GM23338 (cell line): ENCODE measurements around the gene OLFML2A. TPM values are rescaled to one million over a fixed set of nuclear protein-coding genes. Genes with fewer than 3 reads are reported as not detected.

Source experiments
- ATAC-seq: fragments of 200-7000 bp; cut with Tn5 transposase; 3 replicates; pipeline ENCODE4 v1.9.1; 2020
- DNase-seq: peaks from one replicate; pipeline ENCODE4 v3.0.0-alpha.2; 2015; ENCODE audit warnings: low spot score
- H2AFZ ChIP-seq: fragments of 200-600 bp; sonication (generic); 2 replicates; pipeline ENCODE4 v1.8.0; 2016; ENCODE audit warnings: antibody characterized with exemption, mild to moderate bottlenecking, moderate library complexity
- H3F3A ChIP-seq: fragments of 200-600 bp; sonication (generic); replicated peaks from 2 replicates; pipeline ENCODE4 v1.8.0; 2017; ENCODE audit warnings: antibody characterized with exemption, mixed run types, low read depth
- H3K27ac ChIP-seq: fragments of 200-600 bp; sonication (generic); 2 replicates; pipeline ENCODE4 v1.6.1; 2016; ENCODE audit warnings: low read depth
- H3K27me3 ChIP-seq: fragments of 200-600 bp; sonication (generic); 2 replicates; pipeline ENCODE4 v1.8.0; 2016; ENCODE audit warnings: mild to moderate bottlenecking, mixed run types, moderate library complexity; ENCODE audit not compliant: insufficient read depth
- H3K36me3 ChIP-seq: fragments of 200-600 bp; sonication (generic); 2 replicates; pipeline ENCODE4 v1.8.0; 2016; ENCODE audit warnings: mild to moderate bottlenecking; ENCODE audit not compliant: insufficient read depth
- H3K4me1 ChIP-seq: fragments of 200-600 bp; sonication (generic); 2 replicates; pipeline ENCODE4 v1.8.0; 2016; ENCODE audit warnings: mild to moderate bottlenecking, moderate library complexity; ENCODE audit not compliant: insufficient read depth
- H3K4me2 ChIP-seq: fragments of 200-600 bp; sonication (generic); 2 replicates; pipeline ENCODE4 v1.7.1; 2017; ENCODE audit warnings: mixed run types
- H3K4me3 ChIP-seq: fragments of 200-600 bp; sonication (generic); 2 replicates; pipeline ENCODE4 v1.6.1; 2016; ENCODE audit warnings: mixed run types
- H3K79me2 ChIP-seq: fragments of 200-600 bp; sonication (generic); replicated peaks from 2 replicates; pipeline ENCODE4 v1.8.0; 2017; ENCODE audit warnings: mild to moderate bottlenecking; ENCODE audit not compliant: insufficient read depth
- H3K9me2 ChIP-seq: fragments of 200-600 bp; sonication (generic); 2 replicates; pipeline ENCODE4 v1.8.0; 2017; ENCODE audit not compliant: insufficient read depth
- H4K20me1 ChIP-seq: fragments of 200-600 bp; sonication (generic); replicated peaks from 2 replicates; pipeline ENCODE4 v1.8.0; 2017; ENCODE audit warnings: mild to moderate bottlenecking; ENCODE audit not compliant: insufficient read depth
- H3K27ac Mint-ChIP-seq: 2 replicates; pipeline ENCODE4 v1.8.0; 2020; ENCODE audit warnings: inconsistent platforms, mild to moderate bottlenecking, moderate library complexity, mixed read lengths
- H3K27me3 Mint-ChIP-seq: 3 replicates; pipeline ENCODE4 v1.8.0; 2022; ENCODE audit warnings: low read depth, mild to moderate bottlenecking, moderate library complexity, mixed read lengths, inconsistent platforms; ENCODE audit not compliant: insufficient read depth, poor library complexity
- H3K36me3 Mint-ChIP-seq: 3 replicates; pipeline ENCODE4 v1.8.0; 2021; ENCODE audit warnings: low read depth, mild to moderate bottlenecking, inconsistent platforms, moderate library complexity, mixed read lengths
- H3K4me1 Mint-ChIP-seq: 3 replicates; pipeline ENCODE4 v1.8.0; 2020; ENCODE audit warnings: mild to moderate bottlenecking, inconsistent platforms, mixed read lengths
- H3K4me3 Mint-ChIP-seq: 3 replicates; pipeline ENCODE4 v1.8.0; 2021; ENCODE audit warnings: moderate library complexity, mild to moderate bottlenecking, inconsistent platforms, mixed read lengths
- H3K9me3 Mint-ChIP-seq: 3 replicates; pipeline ENCODE4 v1.8.0; 2020; ENCODE audit warnings: moderate library complexity, mild to moderate bottlenecking, inconsistent platforms, mixed read lengths
- EZH2 ChIP-seq: fragments of 200-600 bp; sonication (generic); IDR thresholded peaks from one replicate; pipeline ENCODE4 v1.8.0; 2017; ENCODE audit warnings: antibody characterized with exemption, mild to moderate bottlenecking, low read depth; ENCODE audit not compliant: unreplicated experiment
- EZH2phosphoT487 ChIP-seq: fragments of 200-600 bp; sonication (generic); IDR thresholded peaks from one replicate; pipeline ENCODE4 v1.8.1; 2018; ENCODE audit warnings: antibody characterized with exemption; ENCODE audit not compliant: unreplicated experiment
- JUNB ChIP-seq: IDR thresholded peaks from one replicate; pipeline ENCODE4 v1.6.1; 2016; ENCODE audit warnings: antibody characterized with exemption; ENCODE audit not compliant: unreplicated experiment
- NANOG ChIP-seq: IDR thresholded peaks from 2 replicates; pipeline ENCODE4 v1.6.1; 2016; ENCODE audit warnings: antibody characterized with exemption, borderline replicate concordance
- POLR2AphosphoS5 ChIP-seq: IDR thresholded peaks from 2 replicates; pipeline ENCODE4 v1.6.1; 2016; ENCODE audit warnings: antibody characterized with exemption, low read depth
- STAT1 ChIP-seq: IDR thresholded peaks from one replicate; pipeline ENCODE4 v1.6.1; 2016; ENCODE audit warnings: antibody characterized with exemption; ENCODE audit not compliant: unreplicated experiment
- ZNF114 ChIP-seq: fragments of 250-450 bp; sonication (Bioruptor Pico); IDR thresholded peaks from 2 replicates; pipeline ENCODE4 v1.5.0; 2020; ENCODE audit warnings: mild to moderate bottlenecking, moderate library complexity
- polyA plus RNA-seq: library from polyadenylated mRNA; unstranded; fragments of >200 nt; fragmentation: Nextera tagmentation; extraction: Ambion mirVana; gene quantifications from 2 replicates; pipeline ENCODE4 v1.2.1, GENCODE V29; 2016
- total RNA-seq: library from RNA; depleted of rRNA; stranded (reverse); fragments of >200 nt; shearing (Covaris generic); gene quantifications from 2 replicates; pipeline ENCODE4 v1.2.3, GENCODE V29; 2014
- TF ChIP-seq, protein P1 (sequence below): fragments of 250-450 bp; sonication (Bioruptor Pico); IDR thresholded peaks from 2 replicates; pipeline ENCODE4 v1.5.0; 2020; ENCODE audit warnings: mild to moderate bottlenecking, moderate library complexity
- TF ChIP-seq, protein P2 (sequence below): IDR thresholded peaks from 2 replicates; pipeline ENCODE4 v1.6.1; 2016; ENCODE audit warnings: antibody characterized with exemption
- TF ChIP-seq, protein P3 (sequence below): IDR thresholded peaks from one replicate; pipeline ENCODE4 v1.6.1; 2018; ENCODE audit warnings: antibody characterized with exemption; ENCODE audit not compliant: unreplicated experiment
- TF ChIP-seq, protein P4 (sequence below), 2 experiments: fragments of 200-600 bp in 1 of 2; sonication (generic) in 1 of 2; conservative IDR thresholded peaks; 2 replicates each; pipeline versions ENCODE4 v1.5.1 to v1.6.1; 2016 to 2017; ENCODE audit warnings: antibody characterized with exemption in 2 of 2, low read depth in 2 of 2, mild to moderate bottlenecking in 2 of 2, moderate library complexity in 1 of 2

OLFML2A gene
- total and polyA plus RNA-seq, 2 experiments from 2014 or later: 1.1 to 6.7 TPM

DNA sequence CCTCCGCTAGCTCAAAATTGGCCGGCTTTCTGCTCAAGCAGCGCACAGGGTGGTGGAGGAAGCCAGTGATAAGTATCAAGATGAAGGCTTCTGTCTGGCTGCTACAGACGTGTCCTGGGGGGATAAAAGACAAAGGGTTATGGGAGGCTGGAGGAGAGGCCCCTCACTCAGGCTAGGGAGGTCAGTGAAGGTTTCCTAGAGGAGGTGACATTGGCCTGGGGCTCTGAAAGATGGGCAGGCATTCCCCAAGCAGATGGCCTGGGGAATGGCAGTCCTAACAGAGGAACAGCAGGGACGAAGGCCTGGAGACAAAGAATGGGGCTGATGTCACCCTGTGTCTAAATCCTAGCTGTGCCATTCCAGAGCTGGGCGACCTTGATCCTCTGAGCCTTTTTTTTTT is 32.3 kb downstream of the OLFML2A start (continued):
- TF ChIP-seq, protein P1, sequence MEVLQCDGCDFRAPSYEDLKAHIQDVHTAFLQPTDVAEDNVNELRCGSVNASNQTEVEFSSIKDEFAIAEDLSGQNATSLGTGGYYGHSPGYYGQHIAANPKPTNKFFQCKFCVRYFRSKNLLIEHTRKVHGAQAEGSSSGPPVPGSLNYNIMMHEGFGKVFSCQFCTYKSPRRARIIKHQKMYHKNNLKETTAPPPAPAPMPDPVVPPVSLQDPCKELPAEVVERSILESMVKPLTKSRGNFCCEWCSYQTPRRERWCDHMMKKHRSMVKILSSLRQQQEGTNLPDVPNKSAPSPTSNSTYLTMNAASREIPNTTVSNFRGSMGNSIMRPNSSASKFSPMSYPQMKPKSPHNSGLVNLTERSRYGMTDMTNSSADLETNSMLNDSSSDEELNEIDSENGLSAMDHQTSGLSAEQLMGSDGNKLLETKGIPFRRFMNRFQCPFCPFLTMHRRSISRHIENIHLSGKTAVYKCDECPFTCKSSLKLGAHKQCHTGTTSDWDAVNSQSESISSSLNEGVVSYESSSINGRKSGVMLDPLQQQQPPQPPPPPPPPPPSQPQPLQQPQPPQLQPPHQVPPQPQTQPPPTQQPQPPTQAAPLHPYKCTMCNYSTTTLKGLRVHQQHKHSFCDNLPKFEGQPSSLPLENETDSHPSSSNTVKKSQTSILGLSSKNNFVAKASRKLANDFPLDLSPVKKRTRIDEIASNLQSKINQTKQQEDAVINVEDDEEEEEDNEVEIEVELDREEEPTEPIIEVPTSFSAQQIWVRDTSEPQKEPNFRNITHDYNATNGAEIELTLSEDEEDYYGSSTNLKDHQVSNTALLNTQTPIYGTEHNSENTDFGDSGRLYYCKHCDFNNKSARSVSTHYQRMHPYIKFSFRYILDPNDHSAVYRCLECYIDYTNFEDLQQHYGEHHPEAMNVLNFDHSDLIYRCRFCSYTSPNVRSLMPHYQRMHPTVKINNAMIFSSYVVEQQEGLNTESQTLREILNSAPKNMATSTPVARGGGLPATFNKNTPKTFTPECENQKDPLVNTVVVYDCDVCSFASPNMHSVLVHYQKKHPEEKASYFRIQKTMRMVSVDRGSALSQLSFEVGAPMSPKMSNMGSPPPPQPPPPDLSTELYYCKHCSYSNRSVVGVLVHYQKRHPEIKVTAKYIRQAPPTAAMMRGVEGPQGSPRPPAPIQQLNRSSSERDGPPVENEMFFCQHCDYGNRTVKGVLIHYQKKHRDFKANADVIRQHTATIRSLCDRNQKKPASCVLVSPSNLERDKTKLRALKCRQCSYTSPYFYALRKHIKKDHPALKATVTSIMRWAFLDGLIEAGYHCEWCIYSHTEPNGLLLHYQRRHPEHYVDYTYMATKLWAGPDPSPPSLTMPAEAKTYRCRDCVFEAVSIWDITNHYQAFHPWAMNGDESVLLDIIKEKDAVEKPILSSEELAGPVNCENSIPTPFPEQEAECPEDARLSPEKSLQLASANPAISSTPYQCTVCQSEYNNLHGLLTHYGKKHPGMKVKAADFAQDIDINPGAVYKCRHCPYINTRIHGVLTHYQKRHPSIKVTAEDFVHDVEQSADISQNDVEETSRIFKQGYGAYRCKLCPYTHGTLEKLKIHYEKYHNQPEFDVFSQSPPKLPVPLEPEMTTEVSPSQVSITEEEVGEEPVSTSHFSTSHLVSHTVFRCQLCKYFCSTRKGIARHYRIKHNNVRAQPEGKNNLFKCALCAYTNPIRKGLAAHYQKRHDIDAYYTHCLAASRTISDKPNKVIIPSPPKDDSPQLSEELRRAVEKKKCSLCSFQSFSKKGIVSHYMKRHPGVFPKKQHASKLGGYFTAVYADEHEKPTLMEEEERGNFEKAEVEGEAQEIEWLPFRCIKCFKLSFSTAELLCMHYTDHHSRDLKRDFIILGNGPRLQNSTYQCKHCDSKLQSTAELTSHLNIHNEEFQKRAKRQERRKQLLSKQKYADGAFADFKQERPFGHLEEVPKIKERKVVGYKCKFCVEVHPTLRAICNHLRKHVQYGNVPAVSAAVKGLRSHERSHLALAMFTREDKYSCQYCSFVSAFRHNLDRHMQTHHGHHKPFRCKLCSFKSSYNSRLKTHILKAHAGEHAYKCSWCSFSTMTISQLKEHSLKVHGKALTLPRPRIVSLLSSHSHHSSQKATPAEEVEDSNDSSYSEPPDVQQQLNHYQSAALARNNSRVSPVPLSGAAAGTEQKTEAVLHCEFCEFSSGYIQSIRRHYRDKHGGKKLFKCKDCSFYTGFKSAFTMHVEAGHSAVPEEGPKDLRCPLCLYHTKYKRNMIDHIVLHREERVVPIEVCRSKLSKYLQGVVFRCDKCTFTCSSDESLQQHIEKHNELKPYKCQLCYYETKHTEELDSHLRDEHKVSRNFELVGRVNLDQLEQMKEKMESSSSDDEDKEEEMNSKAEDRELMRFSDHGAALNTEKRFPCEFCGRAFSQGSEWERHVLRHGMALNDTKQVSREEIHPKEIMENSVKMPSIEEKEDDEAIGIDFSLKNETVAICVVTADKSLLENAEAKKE (CRISPR knock-in tag): no peak
- TF ChIP-seq ZNF114 (no peak), NANOG (no peak), JUNB (no peak), POLR2AphosphoS5 (no peak), EZH2 (no peak)

DNA sequence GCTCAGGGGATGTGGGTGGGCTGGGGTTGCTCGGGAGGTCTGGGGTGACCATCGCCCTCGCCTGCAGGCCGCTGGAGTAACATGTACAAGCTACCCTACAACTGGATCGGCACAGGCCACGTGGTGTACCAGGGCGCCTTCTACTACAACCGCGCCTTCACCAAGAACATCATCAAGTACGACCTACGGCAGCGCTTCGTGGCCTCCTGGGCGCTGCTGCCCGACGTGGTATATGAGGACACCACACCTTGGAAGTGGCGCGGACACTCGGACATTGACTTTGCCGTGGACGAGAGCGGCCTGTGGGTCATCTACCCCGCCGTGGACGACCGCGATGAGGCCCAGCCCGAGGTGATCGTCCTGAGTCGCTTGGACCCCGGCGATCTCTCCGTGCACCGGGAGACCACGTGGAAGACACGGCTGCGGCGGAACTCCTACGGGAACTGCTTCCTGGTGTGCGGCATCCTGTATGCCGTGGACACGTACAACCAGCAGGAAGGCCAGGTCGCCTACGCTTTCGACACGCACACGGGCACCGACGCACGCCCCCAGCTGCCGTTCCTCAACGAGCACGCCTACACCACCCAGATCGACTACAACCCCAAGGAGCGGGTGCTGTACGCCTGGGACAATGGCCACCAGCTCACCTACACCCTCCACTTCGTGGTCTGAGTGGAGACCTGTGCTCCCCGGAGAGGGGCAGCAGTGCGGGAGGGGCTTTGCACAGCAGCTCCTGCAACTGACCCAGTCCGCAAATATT is 33.0 kb downstream of the OLFML2A start:
- ATAC-seq (no peak), DNase-seq (no peak)
- Histone ChIP-seq H3K27ac (no peak overlapping the region), H4K20me1 (no peaks in the 10 kb centered on the region), H3K4me2 (no peak overlapping the region), H3K4me3 (no peak overlapping the region), H3F3A (0 out of 2 replicates have a peak, but pooled peaks cover 8% of the 10 kb centered on the region), H3K4me1 (peaks cover 14% of the 10 kb centered on the region), H3K9me2 (no peaks in the 10 kb centered on the region), H2AFZ (peak overlapping the region; percentile 94; the same call in 1 of the 2 replicates), H3K79me2 (no peaks in the 10 kb centered on the region), H3K27me3 (no peaks in the 10 kb centered on the region), H3K36me3 (no peaks in the 10 kb centered on the region)
- peaks cover 34% of the 10 kb centered on the region for H3K4me1 Mint-ChIP-seq
- no peak overlapping the region; the same call in 1 of the 2 replicates for H3K27ac Mint-ChIP-seq
- H3K4me3 Mint-ChIP-seq: no peak overlapping the region; the same call in 2 of the 3 replicates
- no peaks in the 10 kb centered on the region; the same call in 2 of the 3 replicates for H3K36me3 Mint-ChIP-seq
- H3K9me3 Mint-ChIP-seq: no peaks in the 10 kb centered on the region
- H3K27me3 Mint-ChIP-seq: peaks cover 6% of the 10 kb centered on the region
- no peak for TF ChIP-seq ZNF114
- TF ChIP-seq EZH2: no peak
- TF ChIP-seq NANOG: no peak
- TF ChIP-seq, protein P2, sequence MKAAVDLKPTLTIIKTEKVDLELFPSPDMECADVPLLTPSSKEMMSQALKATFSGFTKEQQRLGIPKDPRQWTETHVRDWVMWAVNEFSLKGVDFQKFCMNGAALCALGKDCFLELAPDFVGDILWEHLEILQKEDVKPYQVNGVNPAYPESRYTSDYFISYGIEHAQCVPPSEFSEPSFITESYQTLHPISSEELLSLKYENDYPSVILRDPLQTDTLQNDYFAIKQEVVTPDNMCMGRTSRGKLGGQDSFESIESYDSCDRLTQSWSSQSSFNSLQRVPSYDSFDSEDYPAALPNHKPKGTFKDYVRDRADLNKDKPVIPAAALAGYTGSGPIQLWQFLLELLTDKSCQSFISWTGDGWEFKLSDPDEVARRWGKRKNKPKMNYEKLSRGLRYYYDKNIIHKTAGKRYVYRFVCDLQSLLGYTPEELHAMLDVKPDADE: no peak
- no peak for TF ChIP-seq STAT1
- TF ChIP-seq, protein P3, sequence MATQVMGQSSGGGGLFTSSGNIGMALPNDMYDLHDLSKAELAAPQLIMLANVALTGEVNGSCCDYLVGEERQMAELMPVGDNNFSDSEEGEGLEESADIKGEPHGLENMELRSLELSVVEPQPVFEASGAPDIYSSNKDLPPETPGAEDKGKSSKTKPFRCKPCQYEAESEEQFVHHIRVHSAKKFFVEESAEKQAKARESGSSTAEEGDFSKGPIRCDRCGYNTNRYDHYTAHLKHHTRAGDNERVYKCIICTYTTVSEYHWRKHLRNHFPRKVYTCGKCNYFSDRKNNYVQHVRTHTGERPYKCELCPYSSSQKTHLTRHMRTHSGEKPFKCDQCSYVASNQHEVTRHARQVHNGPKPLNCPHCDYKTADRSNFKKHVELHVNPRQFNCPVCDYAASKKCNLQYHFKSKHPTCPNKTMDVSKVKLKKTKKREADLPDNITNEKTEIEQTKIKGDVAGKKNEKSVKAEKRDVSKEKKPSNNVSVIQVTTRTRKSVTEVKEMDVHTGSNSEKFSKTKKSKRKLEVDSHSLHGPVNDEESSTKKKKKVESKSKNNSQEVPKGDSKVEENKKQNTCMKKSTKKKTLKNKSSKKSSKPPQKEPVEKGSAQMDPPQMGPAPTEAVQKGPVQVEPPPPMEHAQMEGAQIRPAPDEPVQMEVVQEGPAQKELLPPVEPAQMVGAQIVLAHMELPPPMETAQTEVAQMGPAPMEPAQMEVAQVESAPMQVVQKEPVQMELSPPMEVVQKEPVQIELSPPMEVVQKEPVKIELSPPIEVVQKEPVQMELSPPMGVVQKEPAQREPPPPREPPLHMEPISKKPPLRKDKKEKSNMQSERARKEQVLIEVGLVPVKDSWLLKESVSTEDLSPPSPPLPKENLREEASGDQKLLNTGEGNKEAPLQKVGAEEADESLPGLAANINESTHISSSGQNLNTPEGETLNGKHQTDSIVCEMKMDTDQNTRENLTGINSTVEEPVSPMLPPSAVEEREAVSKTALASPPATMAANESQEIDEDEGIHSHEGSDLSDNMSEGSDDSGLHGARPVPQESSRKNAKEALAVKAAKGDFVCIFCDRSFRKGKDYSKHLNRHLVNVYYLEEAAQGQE: no peak
- TF ChIP-seq, protein P4, sequence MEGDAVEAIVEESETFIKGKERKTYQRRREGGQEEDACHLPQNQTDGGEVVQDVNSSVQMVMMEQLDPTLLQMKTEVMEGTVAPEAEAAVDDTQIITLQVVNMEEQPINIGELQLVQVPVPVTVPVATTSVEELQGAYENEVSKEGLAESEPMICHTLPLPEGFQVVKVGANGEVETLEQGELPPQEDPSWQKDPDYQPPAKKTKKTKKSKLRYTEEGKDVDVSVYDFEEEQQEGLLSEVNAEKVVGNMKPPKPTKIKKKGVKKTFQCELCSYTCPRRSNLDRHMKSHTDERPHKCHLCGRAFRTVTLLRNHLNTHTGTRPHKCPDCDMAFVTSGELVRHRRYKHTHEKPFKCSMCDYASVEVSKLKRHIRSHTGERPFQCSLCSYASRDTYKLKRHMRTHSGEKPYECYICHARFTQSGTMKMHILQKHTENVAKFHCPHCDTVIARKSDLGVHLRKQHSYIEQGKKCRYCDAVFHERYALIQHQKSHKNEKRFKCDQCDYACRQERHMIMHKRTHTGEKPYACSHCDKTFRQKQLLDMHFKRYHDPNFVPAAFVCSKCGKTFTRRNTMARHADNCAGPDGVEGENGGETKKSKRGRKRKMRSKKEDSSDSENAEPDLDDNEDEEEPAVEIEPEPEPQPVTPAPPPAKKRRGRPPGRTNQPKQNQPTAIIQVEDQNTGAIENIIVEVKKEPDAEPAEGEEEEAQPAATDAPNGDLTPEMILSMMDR (conservative IDR thresholded peaks at IDR 0.05; ENCODE audit: low read depth in 2 of 2): no peak
- no peak for TF ChIP-seq JUNB
- TF ChIP-seq EZH2phosphoT487: no peak
